Left cardiac atrium (tissue), 4 donors: Measurements from ENCODE around the gene MEAK7. TPM values are rescaled to one million over a fixed set of nuclear protein-coding genes. Genes with fewer than 3 reads are reported as not detected.

Experiments
- ATAC-seq, 2 donors: fragments of 200-7000 bp; cut with Tn5 transposase; one replicate each; pipeline ENCODE4 v1.9.1; 2020; ENCODE audit warnings: mild to moderate bottlenecking in 2 of 2, moderate library complexity in 2 of 2
- DNase-seq: peaks from one replicate; pipeline ENCODE4 v3.0.0-alpha.2; 2020
- intact Hi-C, 2 donors: fragments of 100-400 bp; cut with DNase I; formaldehyde crosslinking; loops; one replicate each; pipeline versions ENCODE4 v1.14.1 to v1.15.1; 2022 to 2023
- total RNA-seq, 2 donors: library from RNA; stranded (reverse); fragmentation: NEBNext Ultra II Directional; extraction: Animal tissue kit (Norgen Biotek cat#: 25700); gene quantifications; one replicate each; pipeline ENCODE4 v1.2.1, GENCODE V29; 2021
- donor health status: DM: no; HTN: yes; CAD: no.
- donor health status: DM: no; HTN: yes; CAD: no; lungs with severe emphysema.
- donor health status: DM: yes; HTN: yes; CAD: no.
- donor health status: Dilated cardiomyopathy.

The MEAK7 gene
- total RNA-seq, 2 donors from 2014 or later, result 5.2 to 6.7 TPM

DNA sequence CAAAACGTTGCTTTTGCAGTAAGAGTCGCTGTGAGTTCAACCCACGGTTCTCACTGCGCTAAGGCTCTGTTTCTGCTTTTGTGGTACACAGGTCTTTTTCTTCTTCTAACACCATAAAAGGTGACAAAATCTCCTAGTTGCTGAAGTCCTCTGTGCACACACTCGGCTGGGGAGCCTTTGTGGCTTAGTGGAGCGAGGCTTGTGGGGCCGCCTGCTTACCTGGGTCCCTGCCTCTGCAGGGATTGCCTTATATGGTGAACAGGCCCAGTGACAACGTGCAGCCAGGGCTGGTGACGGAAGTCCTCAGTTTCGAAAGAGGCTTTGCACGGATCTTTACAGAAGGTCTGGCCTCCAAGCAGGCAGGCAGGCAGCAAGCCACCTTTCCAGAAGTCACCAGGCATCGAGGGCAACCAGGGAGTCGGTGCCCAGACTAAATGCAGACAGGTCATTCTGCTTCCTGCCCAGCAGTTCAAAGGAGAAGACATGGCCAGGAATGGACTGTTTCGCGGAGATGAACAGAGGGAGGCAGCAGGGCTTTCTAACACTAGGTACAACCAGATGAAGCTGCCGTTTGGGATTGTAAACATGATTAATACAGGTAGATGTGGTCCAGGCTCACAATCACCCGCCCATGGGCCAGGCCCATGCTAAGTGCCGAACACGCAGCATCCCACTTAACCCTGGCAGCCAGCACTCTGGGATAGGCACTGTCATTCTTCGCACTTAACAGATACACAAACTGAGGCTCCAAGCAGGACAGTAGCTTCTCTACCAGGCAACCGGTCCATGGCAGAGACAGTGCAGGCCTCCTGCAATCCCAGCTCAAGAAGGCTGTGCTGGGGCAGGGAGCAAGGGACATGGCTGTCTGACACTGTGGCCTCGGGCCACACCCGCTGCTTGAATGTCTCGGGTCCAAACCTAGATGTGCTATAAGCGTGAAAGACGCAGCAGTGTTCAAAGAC, 10.7 kb upstream of the MEAK7 start:
- peak; percentile 41 for DNase-seq
- peak; percentile 30 to 76 for ATAC-seq
- intact Hi-C loops, result loop anchor here (1.0 to 10.0 kb wide), 3 partner anchors 107 to 212 kb away; no protein-coding TSS in a partner anchor

DNA sequence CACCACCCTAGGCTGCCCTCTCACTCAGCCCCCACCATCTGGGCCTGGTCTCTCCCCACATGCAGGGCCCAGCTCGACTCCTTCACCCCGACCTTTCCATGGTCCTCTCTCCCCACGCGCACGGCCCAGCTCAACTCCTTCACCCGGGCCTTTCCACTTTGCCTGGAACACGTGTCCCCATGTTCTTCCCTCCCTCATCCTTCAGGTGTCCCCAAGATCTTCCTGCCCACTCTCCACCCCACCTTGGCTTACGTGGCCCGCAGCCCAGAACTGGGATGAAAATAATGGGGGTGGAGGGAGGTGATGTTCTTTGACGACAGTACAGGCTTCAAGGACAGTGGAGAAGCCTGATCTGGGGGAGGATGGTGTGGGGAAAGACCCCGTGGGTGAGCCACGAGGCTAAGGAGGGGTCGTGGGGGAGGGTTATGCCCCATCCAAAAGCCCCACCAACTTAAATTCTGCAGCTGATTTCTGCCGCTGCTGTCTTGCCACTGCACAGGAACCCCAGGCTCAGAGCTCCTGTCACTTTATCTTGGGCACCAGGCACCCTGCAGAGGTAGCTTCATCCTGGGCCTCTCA, 9.9 kb upstream of the MEAK7 start:
- peak; percentile 14 for DNase-seq
- no peak for ATAC-seq
- intact Hi-C loops, result loop anchor here (1.0 to 10.0 kb wide), 3 partner anchors 108 to 213 kb away; no protein-coding TSS in a partner anchor

DNA sequence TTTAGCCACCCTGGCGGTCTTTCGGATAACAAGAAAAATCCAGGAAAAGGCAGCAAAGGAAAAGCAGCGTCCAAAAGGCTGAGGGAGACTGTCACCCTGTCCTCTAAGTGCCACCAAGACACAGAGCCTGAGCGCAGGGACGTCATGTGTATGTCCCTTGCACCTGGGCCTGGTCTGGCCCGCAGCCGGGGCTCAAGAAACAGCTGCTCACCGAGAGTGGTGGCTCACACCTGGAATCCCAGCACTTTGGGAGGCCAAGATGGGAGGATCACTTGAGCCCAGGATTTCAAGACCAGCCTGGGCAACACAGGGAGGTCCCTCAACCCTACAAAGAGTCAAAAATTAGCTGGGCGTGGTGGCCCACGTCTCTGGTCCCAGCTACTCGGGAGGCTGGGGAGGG, 9.2 kb upstream of the MEAK7 start:
- no peak for ATAC-seq
- intact Hi-C loops, result loop anchor here (1.0 to 10.0 kb wide), 3 partner anchors 109 to 214 kb away; no protein-coding TSS in a partner anchor
- no peak for DNase-seq

DNA sequence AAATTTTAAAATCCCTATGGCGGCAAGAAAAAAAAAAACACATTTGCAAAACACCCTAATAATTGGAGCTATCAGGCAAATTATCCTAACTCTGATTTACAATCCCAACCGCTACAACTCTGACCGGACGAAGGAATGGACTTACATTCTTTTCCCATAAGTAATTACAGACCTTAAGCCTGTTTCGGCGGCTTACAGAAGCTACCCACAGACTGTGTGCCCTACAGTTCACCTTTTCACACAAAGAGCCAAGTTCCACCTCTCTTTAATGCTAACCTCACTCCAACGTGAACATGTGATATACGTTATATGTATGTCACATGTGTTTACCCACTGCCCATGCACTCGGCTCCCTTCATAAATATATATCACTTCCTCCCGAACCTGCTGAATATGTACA, 8.7 kb upstream of the MEAK7 start:
- no peak for ATAC-seq
- intact Hi-C loops, result loop anchor here (5.0 to 10.0 kb wide), 2 partner anchors 212 to 214 kb away; no protein-coding TSS in a partner anchor
- DNase-seq, result no peak

DNA sequence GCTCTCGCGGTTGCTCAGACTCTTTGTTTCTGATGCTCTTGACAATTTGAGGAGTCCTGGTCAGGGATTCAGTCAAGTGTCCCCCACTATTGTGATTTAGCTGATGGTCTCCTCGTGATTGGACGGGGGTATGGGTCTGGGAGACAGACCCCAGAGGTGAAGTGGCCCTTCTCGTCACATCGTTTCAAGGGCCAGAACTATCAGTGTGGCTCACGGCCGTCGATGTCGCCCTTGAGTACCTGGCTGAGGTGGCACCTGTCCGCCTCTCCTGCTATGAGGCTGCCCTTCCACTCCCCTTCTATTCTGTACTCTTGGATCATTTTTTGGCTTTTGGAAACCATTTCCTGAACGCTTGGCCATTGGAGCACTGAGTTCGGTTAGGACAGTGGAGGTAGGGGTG, 7.4 kb upstream of the MEAK7 start:
- ATAC-seq (no peak), DNase-seq (no peak)
- intact Hi-C loops, result loop anchor here (2.0 to 10.0 kb wide), 3 partner anchors 111 to 215 kb away; no protein-coding TSS in a partner anchor

DNA sequence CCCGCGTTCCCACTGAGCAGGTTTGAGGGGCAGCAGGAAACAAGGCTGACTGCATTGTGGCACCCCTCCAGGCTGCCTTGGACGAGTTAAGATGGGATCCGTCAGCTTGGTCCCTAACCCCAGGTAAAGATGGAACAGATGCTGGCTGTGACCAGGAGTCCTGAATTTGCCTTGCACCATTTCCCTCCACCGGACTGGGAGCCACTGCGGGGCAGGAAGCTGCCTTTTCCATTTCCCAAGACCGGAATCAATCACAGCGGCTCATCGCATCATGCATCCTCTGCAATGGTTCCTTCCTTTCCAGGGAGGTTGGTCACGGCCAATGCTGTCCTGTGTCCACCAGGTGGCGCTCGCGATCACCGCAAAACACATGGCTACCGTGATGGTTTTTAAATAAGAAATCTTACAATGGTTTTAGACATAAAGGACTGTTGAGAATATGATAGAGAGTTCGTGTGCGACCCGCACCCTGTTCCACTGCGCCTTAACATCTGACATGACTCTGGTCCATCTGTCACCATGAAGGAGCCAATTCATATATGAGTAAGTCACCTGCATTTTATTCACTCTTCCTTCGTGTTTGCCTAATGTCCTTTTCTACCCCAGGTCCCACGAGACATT, 6.8 kb upstream of the MEAK7 start:
- DNase-seq (peak; percentile 86), ATAC-seq (peak; percentile 77 to 80)
- intact Hi-C loops, result loop anchor here (2.0 to 10.0 kb wide), 3 partner anchors 112 to 216 kb away; no protein-coding TSS in a partner anchor

DNA sequence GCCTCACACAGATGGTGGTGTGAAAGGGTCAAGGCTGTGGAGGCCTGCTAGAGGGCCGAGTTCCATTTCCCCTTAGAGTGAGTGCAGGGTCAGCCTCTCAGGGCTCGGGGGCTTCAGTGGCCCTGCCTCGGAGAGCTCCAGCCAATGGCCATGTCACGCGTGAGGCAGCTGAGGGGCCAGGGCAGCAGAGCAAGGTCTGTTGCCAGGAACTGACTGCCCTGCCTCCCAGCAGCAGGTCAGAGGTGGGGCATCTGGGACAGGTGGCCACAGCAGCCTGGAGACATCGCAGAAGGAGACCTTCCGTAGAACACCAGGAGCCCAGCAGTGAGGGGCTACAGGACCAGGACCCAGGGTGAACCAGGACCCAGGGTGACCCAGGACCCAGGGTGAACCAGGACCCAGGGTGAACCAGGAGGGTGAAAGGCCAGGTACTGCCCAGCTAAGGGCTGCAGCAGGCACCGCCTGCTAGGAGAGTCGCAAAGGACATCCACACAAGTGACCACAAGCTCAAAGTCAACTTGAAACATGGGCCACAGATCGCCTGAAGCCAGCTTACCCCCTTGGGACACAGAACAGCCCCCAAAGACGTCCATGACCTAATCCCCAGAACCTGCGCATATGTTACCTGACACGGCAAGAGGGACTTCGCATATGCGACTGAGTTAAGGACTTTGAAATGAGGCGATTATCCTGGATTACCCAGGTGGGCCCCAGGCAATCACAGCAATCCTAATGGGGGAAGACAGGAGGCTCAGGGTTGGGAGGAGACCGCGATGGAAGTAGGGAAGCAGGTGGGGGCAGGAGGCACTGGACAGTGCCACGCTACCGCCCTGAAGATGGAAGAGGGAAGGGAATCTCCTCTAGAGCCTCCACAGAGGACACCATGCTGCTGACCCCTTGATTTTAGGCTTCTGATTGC, 4.8 kb upstream of the MEAK7 start:
- intact Hi-C loops, result no loop called here
- no peak for ATAC-seq

DNA sequence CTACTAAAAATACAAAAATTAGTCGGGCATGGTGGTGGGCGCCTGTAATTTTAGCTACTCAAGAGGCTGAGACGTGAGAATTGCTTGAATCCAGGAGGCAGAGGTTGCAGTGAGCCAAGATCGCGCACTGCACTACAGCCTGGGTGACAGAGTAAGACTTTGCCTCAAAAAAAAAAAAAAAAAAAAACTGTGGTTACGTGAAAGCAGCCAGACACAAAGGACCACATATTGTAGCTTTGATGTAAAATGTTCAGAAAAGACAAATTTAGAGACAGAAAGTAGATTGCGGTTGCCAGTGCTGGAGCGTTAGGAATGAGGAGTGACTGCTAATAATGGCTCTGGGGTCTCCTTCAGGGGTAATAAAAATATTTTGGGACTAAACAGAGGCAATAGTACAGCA, 4.0 kb upstream of the MEAK7 start:
- DNase-seq (no peak), ATAC-seq (no peak)
- intact Hi-C loops, result no loop called here

More for the DNA sequence above, 4.8 kb upstream of the MEAK7 start:
- peak; percentile 19 for DNase-seq

DNA sequence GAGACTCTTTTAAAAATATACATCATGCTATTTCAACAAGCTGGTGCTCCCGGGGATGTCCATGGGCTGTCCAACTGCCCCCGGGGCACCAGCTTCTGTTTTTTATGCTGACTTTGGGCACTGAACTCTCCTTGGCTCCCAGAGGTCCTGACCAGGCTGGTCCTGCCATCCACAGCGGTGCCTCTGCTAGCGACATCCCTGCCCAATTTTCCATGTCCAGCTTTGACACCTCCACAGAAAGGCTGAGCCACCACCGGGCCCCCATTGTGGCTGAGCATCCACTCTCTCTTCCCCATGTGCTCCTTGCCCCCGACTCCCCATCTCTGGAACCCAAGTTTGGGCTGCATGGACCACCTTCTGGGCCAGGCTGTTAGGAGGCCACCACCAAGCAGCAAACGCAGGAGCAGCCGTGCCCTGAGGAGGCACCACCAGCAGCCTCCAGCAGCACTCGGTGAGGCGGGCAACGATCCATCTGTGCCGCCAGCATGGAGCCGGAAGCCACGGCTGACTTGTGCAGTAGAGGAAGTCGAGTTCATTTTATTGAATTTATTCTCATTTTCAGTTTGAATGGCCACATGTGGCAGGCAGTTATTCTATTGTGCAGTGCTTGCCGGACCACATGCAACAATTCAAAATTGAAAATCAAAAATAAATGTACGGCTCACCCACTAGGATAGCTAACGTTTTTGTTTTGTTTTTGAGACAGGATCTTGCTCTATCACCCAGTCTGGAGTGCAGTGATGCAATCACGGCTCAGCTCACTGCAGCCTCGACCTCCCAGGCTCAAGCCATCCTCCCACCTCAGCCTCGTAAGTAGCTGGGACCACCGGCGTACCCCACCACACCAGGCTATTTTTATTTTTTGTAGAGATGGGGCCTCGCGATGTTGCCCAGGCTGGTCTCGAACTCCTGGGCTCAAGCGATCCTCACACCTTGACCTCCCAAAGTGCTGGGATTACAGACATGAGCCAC, 2.8 kb upstream of the MEAK7 start:
- no peak for ATAC-seq
- DNase-seq, result peak; percentile 26
- intact Hi-C loops, result no loop called here

DNA sequence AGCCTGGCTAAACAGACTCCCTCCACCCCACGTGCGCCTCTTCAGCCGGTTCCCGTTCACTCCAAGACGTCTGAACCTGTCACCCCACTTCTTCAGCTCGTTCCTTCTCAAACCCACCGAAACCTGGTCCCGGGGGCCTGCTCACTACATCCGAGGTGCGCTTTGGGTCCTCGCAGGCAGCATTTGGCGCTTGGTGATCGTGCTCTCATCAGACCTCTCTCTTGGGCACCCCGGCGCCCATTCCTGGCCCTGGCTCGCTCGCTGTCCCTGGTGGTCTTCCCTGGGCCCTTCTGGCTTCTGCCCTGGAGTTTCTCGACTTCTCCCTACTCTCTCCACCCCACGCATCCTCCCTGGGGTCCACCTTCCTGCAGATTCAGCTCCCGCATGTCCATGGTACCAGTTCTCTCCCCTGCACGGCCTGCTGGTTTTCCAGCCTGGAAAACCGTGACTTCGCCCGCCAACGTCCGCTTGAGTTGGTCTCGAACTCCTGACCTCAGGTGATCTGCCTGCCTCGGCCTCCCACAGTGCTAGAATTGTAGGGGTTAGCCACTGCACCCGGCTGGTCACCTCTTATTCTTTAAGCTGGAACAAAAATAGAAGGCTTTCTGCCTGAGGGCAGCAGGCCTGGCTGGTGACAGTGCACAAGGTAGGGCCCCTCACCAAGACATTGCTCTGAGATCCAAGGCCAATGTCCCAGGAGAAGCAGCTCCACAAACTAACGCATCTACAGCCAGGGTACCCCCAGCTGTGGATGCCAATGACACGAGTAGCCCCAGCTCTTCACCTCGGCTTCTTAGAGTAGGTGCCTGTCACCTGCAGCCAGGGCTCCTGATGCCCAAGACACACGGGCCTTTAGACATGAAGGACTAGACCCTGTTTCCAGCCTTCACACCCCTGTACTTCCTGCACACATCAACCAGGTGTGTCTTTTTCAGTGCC, 1.1 kb upstream of the MEAK7 start:
- DNase-seq (peak; percentile 20), ATAC-seq (no peak)
- intact Hi-C loops, result no loop called here

DNA sequence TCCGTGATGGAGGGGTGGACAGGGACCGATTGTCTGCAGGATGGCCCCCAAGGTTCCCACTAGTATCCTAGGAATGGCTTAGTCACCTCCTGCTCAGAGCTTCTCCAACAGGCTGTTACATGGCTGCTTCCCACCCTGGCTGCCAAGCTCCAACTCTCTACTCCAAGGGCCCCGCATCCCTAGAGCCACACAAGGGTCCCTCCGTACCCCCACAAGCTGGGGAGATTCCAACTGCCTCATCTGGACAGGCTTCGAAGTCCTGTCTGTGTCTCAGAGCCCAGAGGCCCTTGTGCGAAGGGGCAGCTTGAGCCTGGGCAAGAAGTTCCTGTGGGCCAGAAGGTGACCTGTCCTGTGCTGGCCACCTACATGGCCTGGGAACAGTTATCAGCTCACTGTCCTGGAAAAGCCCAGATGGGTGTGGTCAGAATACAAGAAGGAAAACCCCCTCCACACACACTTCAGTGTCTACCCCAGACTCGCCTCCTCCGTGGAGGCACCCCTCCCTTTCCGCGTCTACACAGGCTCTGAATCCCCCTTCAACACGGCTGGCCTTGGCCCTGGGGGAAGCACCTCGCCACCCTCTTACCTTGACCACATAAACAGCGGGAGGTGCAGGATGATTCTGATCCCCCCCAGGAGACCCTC, 586 bp downstream of the MEAK7 start:
- DNase-seq (no peak), ATAC-seq (peak in 1 of 2 donors; percentile 4)
- intact Hi-C loops, result no loop called here

DNA sequence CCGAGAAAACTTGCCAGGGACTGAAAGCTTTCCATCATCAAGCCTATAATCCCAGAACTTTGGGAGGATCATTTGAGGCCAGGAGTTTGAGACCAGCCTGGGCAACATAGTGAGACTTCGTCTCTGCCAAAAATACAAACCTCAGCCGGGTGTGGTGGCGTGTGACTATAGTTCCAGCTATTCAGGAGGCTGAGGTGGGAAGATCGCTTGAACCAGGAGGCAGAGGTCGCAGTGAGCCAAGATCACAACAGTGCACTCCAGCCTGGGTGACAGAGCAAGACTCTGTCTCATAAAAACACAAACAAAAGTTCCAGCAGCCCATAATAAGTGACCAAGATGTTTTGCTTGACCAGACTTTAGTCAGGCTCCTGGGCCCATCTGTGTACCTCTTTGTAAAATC, 1.9 kb downstream of the MEAK7 start:
- DNase-seq (no peak), ATAC-seq (no peak)
- intact Hi-C loops, result no loop called here

DNA sequence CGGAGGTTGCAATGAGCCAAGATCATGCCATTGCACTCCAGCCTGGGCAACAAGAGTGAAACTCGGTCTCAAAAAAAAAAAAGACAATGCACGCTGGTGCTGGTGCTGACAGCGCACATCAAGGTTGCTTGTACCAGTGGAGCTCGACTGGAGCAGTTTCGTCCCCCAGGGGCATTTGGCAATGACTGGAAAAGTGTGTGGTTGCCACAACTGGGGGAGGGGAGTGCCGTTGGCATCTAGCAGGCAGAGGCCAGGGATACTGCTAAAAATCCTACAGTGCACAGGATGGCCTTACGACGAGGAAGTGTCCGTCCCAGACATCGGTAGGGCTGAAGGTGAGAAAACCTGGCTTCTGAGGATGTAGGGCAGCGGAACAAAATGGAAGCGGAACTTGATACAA, 2.4 kb downstream of the MEAK7 start:
- intact Hi-C loops, result no loop called here
- ATAC-seq (no peak), DNase-seq (no peak)

DNA sequence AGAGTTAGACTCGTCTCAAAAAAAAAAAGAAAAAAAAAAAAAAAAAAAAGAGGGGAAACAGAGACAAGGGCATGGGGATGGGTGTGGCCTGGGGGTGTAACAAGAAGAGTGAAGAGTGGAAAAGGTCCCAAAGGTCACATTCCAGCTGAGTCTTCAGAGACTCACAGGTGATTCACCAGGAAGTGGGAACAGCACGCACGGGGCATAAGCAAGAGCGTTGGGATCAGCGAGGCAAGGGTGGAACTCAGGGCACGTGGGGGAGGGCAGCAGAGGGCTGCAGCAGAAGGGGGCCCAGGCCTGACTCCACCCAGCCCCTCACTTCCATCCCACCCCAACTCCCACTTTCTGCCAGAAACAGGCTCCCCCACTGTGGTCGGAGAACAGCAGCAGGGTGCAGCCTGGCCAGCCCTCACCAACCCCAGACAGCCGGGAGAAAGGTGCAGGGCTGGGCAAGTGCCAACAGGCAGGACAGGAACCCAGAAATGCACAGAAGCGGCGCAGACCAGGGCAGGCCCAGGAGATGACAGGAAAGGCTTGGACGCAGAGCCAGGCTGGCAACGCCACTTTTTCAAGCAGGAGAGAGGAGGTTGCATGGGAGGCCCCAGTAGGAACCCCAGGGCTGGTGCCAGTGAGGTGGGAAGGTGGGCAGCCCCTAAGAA, 3.3 kb downstream of the MEAK7 start:
- intact Hi-C loops, result no loop called here
- DNase-seq (no peak), ATAC-seq (no peak)

DNA sequence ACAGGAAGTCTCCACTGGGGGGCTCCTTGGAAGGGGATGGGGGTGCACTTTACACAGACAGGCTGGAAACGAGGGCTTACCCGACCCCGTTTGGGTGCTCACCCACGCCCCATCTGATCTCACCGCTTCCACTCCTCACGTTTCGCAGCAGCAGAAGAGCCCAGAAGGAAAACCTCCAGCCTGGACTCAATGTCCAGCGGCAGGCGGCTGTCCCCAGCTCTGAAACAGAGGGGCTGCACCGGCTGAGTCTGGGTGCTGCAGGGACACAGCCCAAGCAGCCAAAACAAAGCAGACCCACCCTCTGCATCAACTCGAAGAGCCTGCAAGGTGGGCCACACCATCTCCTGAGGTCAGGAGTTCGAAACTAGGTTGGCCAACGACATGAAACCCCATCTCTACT, 3.9 kb downstream of the MEAK7 start:
- intact Hi-C loops, result no loop called here
- no peak for ATAC-seq
- DNase-seq, result no peak

DNA sequence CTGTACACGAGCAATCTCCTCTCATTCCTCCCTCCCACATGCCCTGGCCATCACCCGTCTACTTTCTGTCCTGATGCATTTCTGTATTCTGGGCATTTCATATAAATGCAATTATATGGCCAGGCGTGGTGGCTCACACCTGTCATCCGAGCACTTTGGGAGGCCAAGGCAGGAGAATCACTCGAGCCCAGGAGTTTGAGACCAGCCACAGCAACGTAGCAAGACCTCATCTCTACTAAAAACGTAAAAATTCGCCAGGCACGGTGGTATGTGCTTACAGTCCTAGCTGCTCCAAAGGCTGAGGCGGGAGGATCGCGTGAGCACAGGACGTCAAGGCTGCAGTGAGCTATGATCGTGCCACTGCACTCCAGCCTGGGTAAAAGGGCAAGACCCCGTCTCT, 4.8 kb downstream of the MEAK7 start:
- no peak for ATAC-seq
- intact Hi-C loops, result no loop called here
- DNase-seq, result no peak
